BLaER1 (cell line): Measurements from ENCODE around the gene EBF3.
A peak's percentile ranks its signal among the peaks of the same experiment; 100 is the strongest.

Source experiments
- H3K27ac ChIP-seq: shearing (Covaris generic); formaldehyde crosslinking; 2 replicates; pipeline ENCODE4 v1.8.1; 2022
- H3K27me3 ChIP-seq: shearing (Covaris generic); formaldehyde crosslinking; 2 replicates; pipeline ENCODE4 v1.8.1; 2022
- H3K36me3 ChIP-seq: shearing (Covaris generic); formaldehyde crosslinking; 2 replicates; pipeline ENCODE4 v1.8.1; 2022
- H3K4me1 ChIP-seq: shearing (Covaris generic); formaldehyde crosslinking; 2 replicates; pipeline ENCODE4 v1.8.1; 2022
- H3K4me2 ChIP-seq: shearing (Covaris generic); formaldehyde crosslinking; 2 replicates; pipeline ENCODE4 v1.8.1; 2022
- H3K4me3 ChIP-seq: shearing (Covaris generic); formaldehyde crosslinking; 2 replicates; pipeline ENCODE4 v1.8.1; 2022
- H3K9ac ChIP-seq: shearing (Covaris generic); formaldehyde crosslinking; 2 replicates; pipeline ENCODE4 v1.8.1; 2022
- H3K9me3 ChIP-seq: shearing (Covaris generic); formaldehyde crosslinking; 2 replicates; pipeline ENCODE4 v1.8.1; 2022
- H4K20me1 ChIP-seq: shearing (Covaris generic); formaldehyde crosslinking; 2 replicates; pipeline ENCODE4 v1.8.1; 2022
- Cebpa-rat ChIP-seq: shearing (Covaris generic); IDR thresholded peaks from 2 replicates; pipeline ENCODE4 v1.8.1; 2022

EBF3 gene

GRCh38 chr10:129972145-129972965 lies 8.3 kb upstream of the EBF3 start:
- H3K9me3 ChIP-seq = peaks cover 11% of the 10 kb centered on the region; the same call in 1 of the 2 replicates
- H3K4me3 ChIP-seq = peak overlapping the region; percentile 64
- no peak overlapping the region for H3K27ac ChIP-seq
- H4K20me1 ChIP-seq = peaks cover 53% of the 10 kb centered on the region
- H3K27me3 ChIP-seq = peaks cover 91% of the 10 kb centered on the region
- no peak for TF ChIP-seq Cebpa-rat
- H3K9ac ChIP-seq = no peak overlapping the region
- peaks cover 45% of the 10 kb centered on the region for H3K4me1 ChIP-seq
- H3K36me3 ChIP-seq = no peaks in the 10 kb centered on the region
- peak overlapping the region; percentile 92 for H3K4me2 ChIP-seq

GRCh38 chr10:129971381-129972144 lies 7.5 kb upstream of the EBF3 start:
- H3K4me2 ChIP-seq = peak overlapping the region; percentile 92
- H3K27me3 ChIP-seq = peaks cover 96% of the 10 kb centered on the region
- no peak for TF ChIP-seq Cebpa-rat
- H4K20me1 ChIP-seq = peaks cover 60% of the 10 kb centered on the region
- H3K9me3 ChIP-seq = peaks cover 11% of the 10 kb centered on the region; the same call in 1 of the 2 replicates
- H3K27ac ChIP-seq = no peak overlapping the region
- H3K36me3 ChIP-seq = no peaks in the 10 kb centered on the region
- H3K4me1 ChIP-seq = peaks cover 50% of the 10 kb centered on the region
- H3K9ac ChIP-seq = no peak overlapping the region
- peak overlapping the region; percentile 64 for H3K4me3 ChIP-seq

GRCh38 chr10:129970465-129971364 lies 6.6 kb upstream of the EBF3 start:
- peak overlapping the region; percentile 64 for H3K4me3 ChIP-seq

GRCh38 chr10:129969911-129970464 lies 5.9 kb upstream of the EBF3 start:
- Histone ChIP-seq H3K9ac (no peak overlapping the region), H4K20me1 (peaks cover 76% of the 10 kb centered on the region), H3K4me1 (peaks cover 49% of the 10 kb centered on the region), H3K4me3 (no peak overlapping the region), H3K27ac (no peak overlapping the region), H3K27me3 (peaks cover 100% of the 10 kb centered on the region), H3K4me2 (peak overlapping the region; percentile 92; the same call in 1 of the 2 replicates), H3K36me3 (no peaks in the 10 kb centered on the region), H3K9me3 (peaks cover 11% of the 10 kb centered on the region; the same call in 1 of the 2 replicates)
- no peak for TF ChIP-seq Cebpa-rat

More at GRCh38 chr10:129970465-129971364, 6.6 kb upstream of the EBF3 start:
- peak overlapping the region; percentile 92 for H3K4me2 ChIP-seq
- H3K36me3 ChIP-seq = no peaks in the 10 kb centered on the region
- peaks cover 11% of the 10 kb centered on the region; the same call in 1 of the 2 replicates for H3K9me3 ChIP-seq
- TF ChIP-seq Cebpa-rat = no peak
- H3K27me3 ChIP-seq = peaks cover 99% of the 10 kb centered on the region
- H4K20me1 ChIP-seq = peaks cover 69% of the 10 kb centered on the region
- H3K4me1 ChIP-seq = peaks cover 45% of the 10 kb centered on the region
- H3K27ac ChIP-seq = no peak overlapping the region
- no peak overlapping the region for H3K9ac ChIP-seq

- H3K27me3 ChIP-seq = peaks cover 100% of the 10 kb centered on the region
- no peak overlapping the region; the same call in 1 of the 2 replicates for H3K4me2 ChIP-seq
Observed at GRCh38 chr10:129969184-129969910, 5.3 kb upstream of the EBF3 start.

GRCh38 chr10:129968853-129969183 lies 4.7 kb upstream of the EBF3 start:
- Histone ChIP-seq H3K27me3 (peaks cover 100% of the 10 kb centered on the region), H3K36me3 (no peaks in the 10 kb centered on the region), H3K4me1 (peaks cover 60% of the 10 kb centered on the region), H3K4me2 (peak overlapping the region; percentile 39), H3K9me3 (peaks cover 11% of the 10 kb centered on the region; the same call in 1 of the 2 replicates), H3K27ac (no peak overlapping the region), H4K20me1 (peaks cover 88% of the 10 kb centered on the region), H3K9ac (no peak overlapping the region), H3K4me3 (no peak overlapping the region)
- no peak for TF ChIP-seq Cebpa-rat

More at GRCh38 chr10:129969184-129969910, 5.3 kb upstream of the EBF3 start:
- no peak overlapping the region for H3K27ac ChIP-seq
- H3K36me3 ChIP-seq = no peaks in the 10 kb centered on the region
- peaks cover 83% of the 10 kb centered on the region for H4K20me1 ChIP-seq
- H3K4me1 ChIP-seq = peaks cover 55% of the 10 kb centered on the region
- TF ChIP-seq Cebpa-rat = no peak
- H3K4me3 ChIP-seq = no peak overlapping the region
- peaks cover 11% of the 10 kb centered on the region; the same call in 1 of the 2 replicates for H3K9me3 ChIP-seq
- no peak overlapping the region for H3K9ac ChIP-seq

- H3K9me3 ChIP-seq = peaks cover 11% of the 10 kb centered on the region; the same call in 1 of the 2 replicates
- H3K4me1 ChIP-seq = peaks cover 66% of the 10 kb centered on the region
- H3K36me3 ChIP-seq = no peaks in the 10 kb centered on the region
- no peak overlapping the region for H3K27ac ChIP-seq
- H4K20me1 ChIP-seq = peaks cover 91% of the 10 kb centered on the region
- no peak for TF ChIP-seq Cebpa-rat
- no peak overlapping the region for H3K4me3 ChIP-seq
- peak overlapping the region; percentile 39 for H3K4me2 ChIP-seq
- H3K27me3 ChIP-seq = peaks cover 100% of the 10 kb centered on the region
- H3K9ac ChIP-seq = no peak overlapping the region
Observed at GRCh38 chr10:129968020-129968852, 4.2 kb upstream of the EBF3 start.

GRCh38 chr10:129967579-129968019 lies 3.5 kb upstream of the EBF3 start:
- Histone ChIP-seq H3K36me3 (no peaks in the 10 kb centered on the region), H3K4me2 (peak overlapping the region; percentile 26; the same call in 1 of the 2 replicates), H3K4me1 (peaks cover 66% of the 10 kb centered on the region), H3K4me3 (no peak overlapping the region; the same call in 1 of the 2 replicates), H4K20me1 (peaks cover 91% of the 10 kb centered on the region), H3K27me3 (peaks cover 100% of the 10 kb centered on the region), H3K27ac (no peak overlapping the region), H3K9me3 (peaks cover 11% of the 10 kb centered on the region; the same call in 1 of the 2 replicates), H3K9ac (no peak overlapping the region)
- no peak for TF ChIP-seq Cebpa-rat
